AG09309 (cell line): ENCODE results near the gene CDC37L1.

Experiments
- DNase-seq: peaks from one replicate; pipeline ENCODE4 v3.0.0-alpha.2; 2010; ENCODE audit warnings: low read depth
- H3K4me3 ChIP-seq: 2 replicates; pipeline ENCODE4 v1.5.1; 2011; ENCODE audit warnings: mild to moderate bottlenecking, low read depth, low read length, moderate library complexity; ENCODE audit not compliant: control insufficient read depth
- TF ChIP-seq, protein P1 (sequence below): IDR thresholded peaks from 2 replicates; pipeline ENCODE4 v1.5.1; 2011; ENCODE audit warnings: mild to moderate bottlenecking, low read depth, low read length, inconsistent platforms; ENCODE audit not compliant: insufficient read depth, control insufficient read depth; ENCODE audit errors: missing control alignments

CDC37L1 gene

DNA sequence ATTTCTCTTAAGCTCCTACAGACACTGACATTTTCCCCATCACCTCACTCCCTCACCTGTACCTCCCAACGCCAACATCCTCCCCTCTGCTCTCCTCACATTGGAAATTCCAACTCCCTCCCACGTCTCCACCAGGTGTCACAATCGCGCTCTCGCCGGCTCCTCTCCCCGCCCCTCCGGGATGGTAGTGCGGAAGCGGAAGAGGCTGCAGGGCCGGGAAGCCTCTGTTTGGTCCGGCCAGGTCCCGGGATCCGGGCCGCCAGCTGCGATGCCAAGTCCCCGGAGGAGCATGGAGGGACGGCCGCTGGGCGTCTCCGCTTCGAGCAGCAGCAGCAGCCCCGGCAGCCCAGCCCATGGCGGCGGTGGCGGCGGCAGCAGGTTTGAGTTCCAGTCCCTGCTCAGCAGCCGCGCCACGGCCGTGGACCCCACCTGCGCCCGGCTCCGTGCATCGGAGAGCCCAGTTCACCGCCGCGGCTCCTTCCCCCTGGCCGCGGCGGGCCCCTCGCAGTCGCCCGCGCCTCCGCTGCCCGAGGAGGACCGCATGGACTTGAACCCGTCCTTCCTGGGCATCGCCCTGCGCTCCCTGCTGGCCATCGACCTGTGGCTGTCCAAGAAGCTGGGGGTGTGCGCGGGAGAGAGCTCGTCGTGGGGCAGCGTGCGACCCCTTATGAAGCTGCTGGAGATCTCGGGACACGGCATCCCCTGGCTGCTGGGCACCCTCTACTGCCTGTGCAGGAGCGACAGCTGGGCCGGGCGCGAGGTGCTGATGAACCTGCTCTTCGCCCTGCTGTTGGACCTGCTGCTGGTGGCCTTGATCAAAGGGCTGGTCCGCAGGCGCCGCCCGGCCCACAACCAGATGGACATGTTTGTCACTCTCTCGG is 17.0 kb upstream of the CDC37L1 start, which contains the start of gene PLPP6:
TSS of gene PLPP6 (plus strand) at position 187 of the 881 bp plus-strand sequence. CDS start at position 269, 82 bp downstream.
- DNase-seq: no peak

DNA sequence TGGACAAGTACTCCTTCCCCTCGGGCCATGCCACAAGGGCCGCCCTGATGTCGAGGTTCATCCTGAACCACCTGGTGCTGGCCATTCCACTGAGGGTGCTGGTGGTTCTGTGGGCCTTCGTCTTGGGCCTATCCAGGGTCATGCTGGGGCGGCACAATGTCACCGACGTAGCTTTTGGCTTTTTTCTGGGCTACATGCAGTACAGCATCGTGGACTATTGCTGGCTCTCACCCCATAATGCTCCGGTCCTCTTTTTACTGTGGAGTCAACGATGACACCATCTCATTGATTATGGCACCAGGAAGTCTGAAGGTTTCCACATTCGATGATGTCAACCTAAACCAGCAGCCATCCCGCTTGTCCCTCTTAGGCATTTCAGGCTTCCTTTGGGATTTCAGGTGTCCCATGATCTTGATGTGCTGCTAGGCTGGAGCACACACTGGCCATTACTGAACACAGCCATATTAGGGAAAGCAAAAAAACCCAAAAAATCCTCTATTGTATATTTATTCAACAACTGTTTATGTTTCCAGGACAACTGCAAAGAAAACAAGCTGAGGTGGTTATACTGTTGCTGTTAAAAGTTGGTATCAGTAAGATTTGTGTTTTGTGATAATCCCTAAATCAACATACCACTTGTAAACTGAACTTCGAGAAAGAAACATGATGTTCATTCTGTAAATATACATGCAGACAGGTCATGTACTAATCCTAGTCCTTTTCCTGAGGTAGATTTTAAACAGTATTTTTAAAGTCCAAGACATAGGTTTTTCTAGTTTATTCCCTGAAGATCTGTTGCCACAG is 16.2 kb upstream of the CDC37L1 start:
- peak overlapping the region; percentile 62 for H3K4me3 ChIP-seq
- no peak for DNase-seq
- TF ChIP-seq, protein P1, sequence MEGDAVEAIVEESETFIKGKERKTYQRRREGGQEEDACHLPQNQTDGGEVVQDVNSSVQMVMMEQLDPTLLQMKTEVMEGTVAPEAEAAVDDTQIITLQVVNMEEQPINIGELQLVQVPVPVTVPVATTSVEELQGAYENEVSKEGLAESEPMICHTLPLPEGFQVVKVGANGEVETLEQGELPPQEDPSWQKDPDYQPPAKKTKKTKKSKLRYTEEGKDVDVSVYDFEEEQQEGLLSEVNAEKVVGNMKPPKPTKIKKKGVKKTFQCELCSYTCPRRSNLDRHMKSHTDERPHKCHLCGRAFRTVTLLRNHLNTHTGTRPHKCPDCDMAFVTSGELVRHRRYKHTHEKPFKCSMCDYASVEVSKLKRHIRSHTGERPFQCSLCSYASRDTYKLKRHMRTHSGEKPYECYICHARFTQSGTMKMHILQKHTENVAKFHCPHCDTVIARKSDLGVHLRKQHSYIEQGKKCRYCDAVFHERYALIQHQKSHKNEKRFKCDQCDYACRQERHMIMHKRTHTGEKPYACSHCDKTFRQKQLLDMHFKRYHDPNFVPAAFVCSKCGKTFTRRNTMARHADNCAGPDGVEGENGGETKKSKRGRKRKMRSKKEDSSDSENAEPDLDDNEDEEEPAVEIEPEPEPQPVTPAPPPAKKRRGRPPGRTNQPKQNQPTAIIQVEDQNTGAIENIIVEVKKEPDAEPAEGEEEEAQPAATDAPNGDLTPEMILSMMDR: no peak

More for the DNA sequence above, 17.0 kb upstream of the CDC37L1 start, which contains the start of gene PLPP6:
- TF ChIP-seq, protein P1: peak; percentile 64
- peak within 1 kb of the TSS; percentile 62 for H3K4me3 ChIP-seq

DNA sequence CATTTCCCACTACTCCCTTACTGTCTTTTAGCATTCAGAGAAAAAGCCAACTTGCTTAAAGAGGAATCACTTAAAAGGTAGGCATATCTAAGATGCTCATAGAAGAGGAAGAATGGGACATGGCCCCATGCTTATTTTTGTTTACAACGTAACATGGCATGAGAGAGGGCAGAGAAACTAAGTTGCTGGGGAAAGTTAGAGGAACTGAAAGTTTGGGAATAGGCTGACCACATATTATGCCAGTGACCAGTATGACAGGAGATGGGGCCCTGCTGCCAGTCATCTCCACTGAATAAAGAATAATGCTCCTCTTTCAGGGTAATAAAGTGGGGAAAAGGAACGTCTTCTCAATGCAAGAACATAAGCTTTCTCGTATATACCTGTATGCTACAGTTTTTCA is 15.4 kb upstream of the CDC37L1 start:
- TF ChIP-seq, protein P1: no peak
- H3K4me3 ChIP-seq: no peak overlapping the region
- no peak for DNase-seq

DNA sequence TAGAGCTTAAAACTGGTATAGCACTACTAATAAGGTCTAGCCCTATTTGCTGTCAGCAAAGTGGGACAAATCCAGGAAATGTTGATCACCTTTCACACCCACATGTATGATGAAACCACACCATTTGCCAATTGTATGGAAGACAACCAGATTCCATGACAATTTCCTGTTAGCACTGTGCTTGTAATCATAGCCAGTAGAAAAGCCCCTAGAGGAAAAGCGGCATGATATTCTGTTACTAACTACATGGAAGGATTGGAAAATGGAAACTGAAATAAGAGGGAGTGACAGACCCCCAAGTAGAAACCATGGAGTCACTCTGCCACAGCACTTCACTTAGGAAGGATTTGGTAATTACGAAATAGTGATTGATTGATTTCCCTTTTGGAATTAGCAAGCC is 14.0 kb upstream of the CDC37L1 start:
- DNase-seq: no peak
- TF ChIP-seq, protein P1: no peak
- no peak overlapping the region for H3K4me3 ChIP-seq

DNA sequence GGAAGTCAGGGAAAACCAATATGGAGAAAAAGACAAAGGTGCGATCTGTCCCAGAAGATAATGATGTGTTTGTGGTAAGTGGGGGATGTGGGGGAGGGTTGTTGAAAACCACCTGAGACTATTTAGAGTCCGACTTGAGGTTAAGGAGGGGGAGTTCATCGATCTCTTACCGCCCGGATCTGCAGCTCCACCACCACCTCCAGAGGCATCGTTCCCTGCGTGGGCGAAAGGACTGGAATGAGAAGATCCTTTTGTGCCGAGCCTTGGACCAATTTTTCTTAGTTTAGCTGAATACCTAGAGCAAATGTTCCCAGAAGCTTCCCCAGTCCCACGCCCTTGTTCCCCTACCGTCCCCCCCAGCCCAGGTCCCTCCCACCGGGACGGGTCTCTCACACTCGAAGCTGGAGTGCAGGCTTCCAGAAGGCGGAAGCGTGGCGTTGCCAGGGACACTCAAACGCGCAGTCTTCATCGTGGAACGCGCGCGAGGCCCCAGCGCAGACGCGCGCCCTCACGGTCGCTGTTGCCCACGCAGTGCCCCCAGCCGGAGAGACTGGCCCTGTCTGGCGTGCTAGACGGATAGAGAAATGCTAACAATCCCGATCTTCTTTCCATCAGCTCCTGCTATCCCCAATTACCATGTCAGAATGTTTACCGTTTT is 13.2 kb upstream of the CDC37L1 start, which contains the start of gene SPATA6L:
TSS of gene SPATA6L (minus strand) at position 439 of the 658 bp plus-strand sequence. CDS start at position 209, 230 bp downstream.
- DNase-seq: no peak
- peak within 1 kb of the TSS; percentile 68 for H3K4me3 ChIP-seq

More for the DNA sequence above, 13.2 kb upstream of the CDC37L1 start, which contains the start of gene SPATA6L:
- TF ChIP-seq, protein P1: no peak
